Measurements from ENCODE around the gene TRIM38. TPM values are rescaled to one million over a fixed set of nuclear protein-coding genes. Genes with fewer than 3 reads are reported as not detected.

TRIM38 gene
- total and polyA plus RNA-seq, 2 of the 13 experiments (the other 11 are each of a cell fraction or from before 2014, with no cell fraction given), result 2.5 to 3.1 TPM

- no peak for TF ChIP-seq ZC3H4 (CRISPR knock-in tag; IDR thresholded peaks at IDR 0.05; ENCODE audit: borderline replicate concordance)
- no peak for TF ChIP-seq CBX2 (IDR thresholded peaks at IDR 0.05; ENCODE audit: low read depth, low read length)
- TF ChIP-seq CBX2 (CRISPR knock-in tag; IDR thresholded peaks at IDR 0.05; ENCODE audit: low read depth), result no peak
- TF ChIP-seq HNRNPH1 (optimal IDR thresholded peaks at IDR 0.05; ENCODE audit: low read depth, low read length), result no peak
- no peak for TF ChIP-seq IKZF4 (CRISPR knock-in tag; IDR thresholded peaks at IDR 0.05; ENCODE audit: borderline replicate concordance, low read depth, not compliant biosample characterization)
- TF ChIP-seq SRSF1 (optimal IDR thresholded peaks at IDR 0.05; ENCODE audit: low read depth, low read length), result no peak
- TF ChIP-seq ZBTB2 (CRISPR knock-in tag; IDR thresholded peaks at IDR 0.05; ENCODE audit: low read depth), result no peak
- TF ChIP-seq ZNF816 (CRISPR knock-in tag; IDR thresholded peaks at IDR 0.05; ENCODE audit: borderline replicate concordance), result no peak; the same call in 1 of the 2 replicates
- TF ChIP-seq ZSCAN12 (CRISPR knock-in tag; IDR thresholded peaks at IDR 0.05), result no peak
- TF ChIP-seq CAMTA2 (CRISPR knock-in tag; IDR thresholded peaks at IDR 0.05; ENCODE audit: borderline replicate concordance), result no peak
- no peak for TF ChIP-seq ZNF572 (CRISPR knock-in tag; IDR thresholded peaks at IDR 0.05)
- TF ChIP-seq GPN1 (CRISPR knock-in tag; IDR thresholded peaks at IDR 0.05; ENCODE audit: borderline replicate concordance), result no peak
- no peak for TF ChIP-seq TP53 (CRISPR knock-in tag; conservative IDR thresholded peaks at IDR 0.05)
- TF ChIP-seq AGO1 (IDR thresholded peaks at IDR 0.05; ENCODE audit: low read depth, low read length, poor library complexity, severe bottlenecking), result no peak
- no peak for TF ChIP-seq ZNF597 (CRISPR knock-in tag; IDR thresholded peaks at IDR 0.05)
- TF ChIP-seq PCBP1 (IDR thresholded peaks at IDR 0.05; ENCODE audit: borderline replicate concordance, low read depth, low read length), result no peak
- no peak; the same call in 1 of the 2 replicates for TF ChIP-seq BORCS8-MEF2B (CRISPR knock-in tag; IDR thresholded peaks at IDR 0.05)
- peak; percentile 69; the same call in 1 of the 2 replicates for TF ChIP-seq IKZF5 (CRISPR knock-in tag; IDR thresholded peaks at IDR 0.05)
- TF ChIP-seq MYNN (CRISPR knock-in tag; IDR thresholded peaks at IDR 0.05; ENCODE audit: low read depth), result no peak
- no peak for TF ChIP-seq PHF5A (CRISPR knock-in tag; IDR thresholded peaks at IDR 0.05; ENCODE audit: low read depth, unreplicated experiment)
- no peak for TF ChIP-seq ZNF703 (CRISPR knock-in tag; IDR thresholded peaks at IDR 0.05; ENCODE audit: borderline replicate concordance)
- TF ChIP-seq PRDM15 (CRISPR knock-in tag; IDR thresholded peaks at IDR 0.05), result no peak
These were observed 31.8 kb upstream of the TRIM38 start, which contains the start of gene SLC17A2 (continued) for GRCh38 chr6:25930532-25931410.
